DMS114 treated with DMSO at 0.1 percent for 48 hours (cell line): ENCODE data around the gene RXFP3.
"Not testable (repeated sequence)": the region's sequence is repeated elsewhere in the genome, so short reads cannot be mapped to it uniquely, and the experiment has no call there.

Experiments used
- DNase-seq: peaks from one replicate; lab custom pipeline; 2025; ENCODE audit not compliant: unreplicated experiment; lab: John Stamatoyannopoulos, UW

Gene RXFP3

DNA sequence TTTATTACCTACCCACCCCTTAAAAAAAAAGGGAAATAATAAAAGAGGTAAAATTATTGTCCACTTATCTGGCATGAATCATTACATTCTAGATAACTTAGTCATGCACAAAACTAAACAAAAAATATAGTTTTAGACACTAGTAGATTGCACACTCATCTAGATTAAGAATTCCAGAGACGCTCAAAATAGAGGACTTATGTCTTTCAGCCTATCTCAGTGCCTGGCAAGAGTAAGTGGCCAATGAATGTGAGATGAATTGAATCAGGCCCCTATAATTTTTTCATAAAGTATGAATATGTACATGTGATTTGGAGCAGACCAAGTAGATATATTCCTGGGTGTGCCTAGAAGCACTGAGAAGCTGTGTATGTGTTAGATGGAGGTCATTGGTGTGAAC is 2.0 kb upstream of the RXFP3 start:
- no peak for DNase-seq

DNA sequence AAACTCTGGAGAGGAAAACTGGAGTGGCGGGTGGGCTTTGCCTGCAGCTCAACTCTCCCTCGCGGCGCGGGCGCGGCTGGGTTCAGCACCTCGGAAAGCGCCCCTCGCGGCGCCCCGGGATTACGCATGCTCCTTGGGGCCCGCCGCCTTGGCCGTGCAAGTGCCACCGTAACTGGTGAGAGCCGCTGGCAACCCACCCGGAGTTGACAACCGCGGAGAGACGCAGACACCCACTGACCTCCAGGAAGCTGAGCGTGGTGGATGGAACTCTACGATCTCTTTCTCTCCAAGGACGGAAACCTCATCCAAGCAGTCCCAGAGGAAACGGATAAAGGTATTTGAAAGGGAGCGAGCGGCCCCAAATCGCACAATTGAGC is 194 bp upstream of the RXFP3 start:
- no peak for DNase-seq

DNA sequence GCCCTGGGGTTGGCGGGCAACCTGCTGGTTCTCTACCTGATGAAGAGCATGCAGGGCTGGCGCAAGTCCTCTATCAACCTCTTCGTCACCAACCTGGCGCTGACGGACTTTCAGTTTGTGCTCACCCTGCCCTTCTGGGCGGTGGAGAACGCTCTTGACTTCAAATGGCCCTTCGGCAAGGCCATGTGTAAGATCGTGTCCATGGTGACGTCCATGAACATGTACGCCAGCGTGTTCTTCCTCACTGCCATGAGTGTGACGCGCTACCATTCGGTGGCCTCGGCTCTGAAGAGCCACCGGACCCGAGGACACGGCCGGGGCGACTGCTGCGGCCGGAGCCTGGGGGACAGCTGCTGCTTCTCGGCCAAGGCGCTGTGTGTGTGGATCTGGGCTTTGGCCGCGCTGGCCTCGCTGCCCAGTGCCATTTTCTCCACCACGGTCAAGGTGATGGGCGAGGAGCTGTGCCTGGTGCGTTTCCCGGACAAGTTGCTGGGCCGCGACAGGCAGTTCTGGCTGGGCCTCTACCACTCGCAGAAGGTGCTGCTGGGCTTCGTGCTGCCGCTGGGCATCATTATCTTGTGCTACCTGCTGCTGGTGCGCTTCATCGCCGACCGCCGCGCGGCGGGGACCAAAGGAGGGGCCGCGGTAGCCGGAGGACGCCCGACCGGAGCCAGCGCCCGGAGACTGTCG is 976 bp downstream of the RXFP3 start:
- DNase-seq = no peak

DNA sequence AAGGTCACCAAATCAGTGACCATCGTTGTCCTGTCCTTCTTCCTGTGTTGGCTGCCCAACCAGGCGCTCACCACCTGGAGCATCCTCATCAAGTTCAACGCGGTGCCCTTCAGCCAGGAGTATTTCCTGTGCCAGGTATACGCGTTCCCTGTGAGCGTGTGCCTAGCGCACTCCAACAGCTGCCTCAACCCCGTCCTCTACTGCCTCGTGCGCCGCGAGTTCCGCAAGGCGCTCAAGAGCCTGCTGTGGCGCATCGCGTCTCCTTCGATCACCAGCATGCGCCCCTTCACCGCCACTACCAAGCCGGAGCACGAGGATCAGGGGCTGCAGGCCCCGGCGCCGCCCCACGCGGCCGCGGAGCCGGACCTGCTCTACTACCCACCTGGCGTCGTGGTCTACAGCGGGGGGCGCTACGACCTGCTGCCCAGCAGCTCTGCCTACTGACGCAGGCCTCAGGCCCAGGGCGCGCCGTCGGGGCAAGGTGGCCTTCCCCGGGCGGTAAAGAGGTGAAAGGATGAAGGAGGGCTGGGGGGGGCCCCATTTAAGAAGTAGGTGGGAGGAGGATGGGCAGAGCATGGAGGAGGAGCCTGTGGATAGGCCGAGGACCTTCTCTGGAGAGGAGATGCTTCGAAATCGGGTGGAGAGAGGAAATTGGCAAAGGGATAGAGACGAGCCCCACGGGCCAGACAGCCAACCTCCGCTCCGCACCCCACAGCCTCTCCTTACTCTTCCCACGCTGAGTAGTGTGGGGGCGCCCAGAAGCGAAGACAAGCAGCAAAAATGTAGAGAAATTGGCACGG is 1.7 kb downstream of the RXFP3 start:
- DNase-seq = no peak

DNA sequence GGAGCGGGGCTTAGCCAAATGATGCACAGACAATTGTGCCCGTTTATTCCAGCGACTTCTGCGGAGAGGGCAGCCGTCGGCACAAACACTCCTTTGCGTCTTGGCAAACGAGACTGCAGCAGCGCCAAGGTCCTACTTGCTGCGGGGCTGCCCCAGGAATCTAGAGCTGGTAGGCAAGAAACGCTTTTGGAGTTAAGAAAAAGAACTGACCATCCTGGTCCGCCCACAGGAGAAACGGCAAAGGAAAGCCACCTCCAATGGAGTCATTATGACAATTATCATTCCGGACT is 2.3 kb downstream of the RXFP3 start:
- no peak for DNase-seq

DNA sequence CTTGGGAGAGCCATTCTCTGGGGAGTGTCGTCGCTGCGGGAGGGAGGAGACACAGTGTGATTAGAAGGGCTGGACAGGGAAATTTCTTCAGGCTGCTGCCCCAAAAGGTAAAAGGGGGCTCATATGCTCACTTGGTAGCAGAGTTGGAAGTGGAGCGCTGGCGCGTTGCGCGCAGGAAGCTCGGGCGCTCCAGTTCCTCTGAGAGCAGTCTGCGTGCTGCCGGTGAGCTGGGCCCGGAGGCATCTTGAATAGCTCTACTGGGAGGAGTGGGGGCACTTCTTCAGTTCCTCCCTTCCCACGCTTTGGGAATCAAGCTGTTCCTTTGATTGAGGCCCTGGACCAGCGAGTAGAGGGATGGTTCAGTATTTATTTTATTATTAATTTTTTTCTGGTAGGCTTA is 2.7 kb downstream of the RXFP3 start:
- DNase-seq = no peak

DNA sequence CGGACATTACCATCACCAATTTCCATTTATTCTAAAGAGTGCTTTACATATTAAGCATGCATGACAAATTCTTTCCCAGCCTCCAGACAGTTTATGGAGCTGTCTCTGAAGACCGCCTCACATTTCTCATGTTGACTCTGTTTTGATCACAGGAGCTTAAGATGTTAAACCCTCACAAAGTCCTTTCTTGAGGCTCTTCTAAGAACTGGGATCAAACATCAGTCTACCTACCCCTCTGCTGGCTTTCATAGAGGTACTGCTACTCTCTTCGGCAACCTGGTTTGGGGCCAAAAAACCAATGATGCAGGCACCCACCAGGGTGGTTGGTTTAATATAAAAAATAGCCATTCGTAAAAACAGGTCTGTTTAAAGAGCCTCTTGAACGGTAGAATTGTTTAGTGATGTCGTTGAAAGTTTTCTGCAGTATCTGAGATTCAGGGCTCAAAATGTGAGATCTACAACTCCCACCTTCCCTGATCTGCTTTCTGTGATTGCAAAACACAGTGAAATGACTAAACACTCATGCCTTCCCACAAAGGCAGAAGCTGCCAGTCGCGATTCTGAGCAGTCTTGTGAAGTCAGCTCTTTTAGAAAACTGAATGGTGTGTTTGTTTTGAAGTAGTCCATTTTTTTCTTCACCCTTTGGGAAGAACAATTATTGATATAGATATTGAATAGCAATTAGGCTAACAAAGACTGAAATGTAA is 3.5 kb downstream of the RXFP3 start:
- no peak for DNase-seq

DNA sequence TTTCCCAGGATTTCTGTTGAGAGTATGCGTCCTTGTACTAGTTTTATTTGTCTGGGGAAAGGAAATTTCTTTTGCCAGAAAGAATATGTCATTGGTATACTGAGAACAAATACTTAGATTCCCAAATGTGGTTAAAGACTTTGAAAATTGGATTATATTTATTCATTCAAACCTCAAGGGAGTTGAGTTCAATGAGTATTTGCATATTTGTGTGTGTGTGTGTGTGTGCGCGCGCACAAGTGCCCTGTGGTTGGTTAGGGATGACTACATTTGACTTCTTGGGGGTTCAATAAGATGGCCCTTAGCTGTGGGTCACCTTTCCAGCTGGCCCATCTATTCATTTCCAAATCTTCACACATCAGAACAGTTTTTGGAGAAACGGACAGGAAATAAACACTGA is 4.9 kb downstream of the RXFP3 start:
- no peak for DNase-seq

DNA sequence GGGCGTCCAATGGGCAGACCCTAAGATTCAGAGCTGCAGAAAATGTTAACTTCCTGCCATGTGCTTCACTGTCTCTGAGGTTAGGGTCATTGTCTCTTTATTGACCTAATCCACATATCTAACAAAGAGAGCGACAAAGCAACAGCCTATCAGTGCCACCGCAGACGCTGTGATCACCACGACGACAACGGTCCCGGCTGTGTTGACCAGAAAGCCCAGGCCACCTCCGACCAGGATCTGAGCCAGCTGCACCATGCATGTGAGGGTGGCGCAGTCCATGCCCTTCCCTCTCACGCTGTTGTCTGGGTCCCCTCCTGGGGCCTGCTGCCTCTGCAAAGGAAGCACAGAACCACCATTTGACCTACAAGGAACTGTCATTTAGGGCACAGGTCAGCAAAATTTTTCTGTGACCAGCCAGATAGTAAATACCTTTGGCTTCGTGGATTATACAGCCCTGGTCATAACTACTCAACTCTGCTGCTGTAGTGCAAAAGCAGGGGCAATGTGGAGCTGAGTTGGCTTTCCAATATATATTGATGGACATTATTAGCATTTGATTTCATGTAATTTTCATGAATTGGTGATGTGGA is 8.5 kb downstream of the RXFP3 start:
- DNase-seq = no peak

DNA sequence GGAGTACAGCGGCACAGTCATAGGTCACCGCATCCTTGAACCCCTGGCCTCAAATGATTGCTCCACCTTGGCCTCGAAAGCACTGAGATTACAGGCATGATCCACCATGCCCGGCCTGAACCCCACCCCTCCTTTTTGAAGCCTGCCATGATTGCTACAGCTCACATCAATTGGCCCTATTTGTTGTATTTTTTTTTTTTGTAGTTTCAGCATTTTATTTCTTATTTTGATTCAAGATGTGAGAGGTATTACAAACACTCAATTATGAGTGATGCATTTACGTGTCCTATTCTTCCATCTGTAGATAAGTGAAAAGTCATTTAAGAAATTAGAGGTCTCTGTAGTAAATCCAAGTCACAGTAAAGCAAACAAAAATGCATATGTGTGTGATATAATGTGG is 16.0 kb downstream of the RXFP3 start:
- DNase-seq = not testable (repeated sequence)

DNA sequence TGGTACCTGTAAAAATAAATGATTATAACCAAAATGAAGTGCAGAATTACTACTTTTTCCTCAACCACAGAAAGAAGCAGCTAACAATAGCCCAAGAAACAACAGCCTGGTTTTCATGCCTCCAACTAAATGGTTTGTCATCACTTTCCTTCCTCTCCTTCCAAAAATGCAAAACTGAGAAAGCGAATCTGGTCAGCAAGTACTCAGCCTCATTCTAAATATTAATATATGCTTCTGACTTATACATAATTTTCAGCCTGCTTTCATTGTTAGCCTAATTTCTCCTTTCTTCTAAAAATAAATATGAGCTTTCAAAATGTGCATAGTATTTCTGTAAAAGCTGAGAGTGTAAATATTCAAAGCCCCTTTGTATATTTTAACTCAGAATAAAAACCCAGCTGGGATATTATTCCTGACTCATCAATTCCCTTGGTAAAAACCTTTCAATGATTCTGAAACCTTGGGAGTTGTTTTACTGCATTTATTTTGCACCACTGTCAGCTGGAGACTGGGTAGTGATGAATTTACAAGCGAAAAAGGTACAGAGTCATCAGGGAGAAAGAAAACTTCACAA is 21.5 kb downstream of the RXFP3 start:
- DNase-seq = no peak

DNA sequence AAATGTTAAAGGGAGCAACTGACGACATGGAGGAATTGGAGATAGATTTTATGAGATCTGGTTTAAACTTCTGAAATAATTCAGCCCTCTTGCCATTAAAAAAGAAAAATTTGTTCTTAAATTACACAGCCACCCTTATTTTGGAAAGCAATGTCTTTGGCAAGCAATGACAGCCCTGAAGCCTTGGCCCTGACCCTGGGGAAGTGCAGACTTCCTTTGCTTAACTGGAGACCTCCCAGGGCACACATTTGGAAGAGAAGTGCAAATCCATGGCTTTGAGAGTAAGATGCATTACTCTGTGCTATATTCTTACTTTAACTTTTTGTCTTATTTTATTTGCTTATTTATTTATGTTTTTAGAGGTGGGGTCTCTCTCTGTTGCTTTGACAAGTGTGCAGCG is 22.0 kb downstream of the RXFP3 start:
- DNase-seq = no peak

DNA sequence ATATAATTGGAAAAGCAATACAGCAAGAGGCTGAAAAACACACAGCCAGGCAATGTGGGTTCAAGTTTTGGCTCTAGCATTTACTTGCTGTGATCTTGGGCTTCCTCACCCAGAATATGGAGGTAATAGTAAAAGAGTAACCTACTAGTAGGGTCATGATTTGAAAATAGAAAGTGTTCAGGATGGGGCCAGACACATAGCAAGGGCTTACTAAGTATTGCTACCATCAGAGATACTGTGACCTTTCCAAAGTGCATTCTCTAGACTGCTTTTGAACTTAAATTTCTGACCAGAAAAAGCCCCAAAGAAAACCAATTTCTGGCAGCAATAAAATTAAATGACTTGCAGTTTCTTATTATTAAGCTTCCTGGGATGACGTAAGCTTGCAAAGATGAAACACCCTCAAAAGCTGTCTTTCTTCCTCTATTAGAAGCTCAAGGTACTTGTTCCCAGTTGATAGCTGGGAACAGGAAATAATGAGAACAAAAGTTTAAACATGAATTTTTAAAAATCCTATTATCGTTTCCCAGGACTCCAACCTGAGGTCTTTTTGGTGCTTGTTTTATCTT is 28.0 kb downstream of the RXFP3 start:
- DNase-seq = no peak

DNA sequence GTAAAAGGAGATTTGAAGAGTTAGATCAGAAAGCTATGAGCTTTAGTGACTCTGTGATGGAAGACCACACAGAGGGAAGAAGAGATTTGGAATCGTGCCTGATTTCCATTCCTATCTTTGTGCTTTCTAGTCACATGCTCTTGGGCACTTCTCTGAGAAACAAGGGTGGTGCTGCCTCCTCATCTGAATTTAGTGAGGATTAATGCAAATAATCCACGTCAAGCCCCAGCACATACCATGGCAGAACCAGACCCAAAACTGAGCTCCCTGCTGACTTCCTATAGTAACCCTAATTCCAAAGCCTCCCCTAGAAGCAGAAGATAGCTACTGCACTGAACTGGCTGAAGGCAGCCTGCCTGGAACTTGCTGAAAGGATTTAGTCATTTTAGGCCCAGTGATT is 30.6 kb downstream of the RXFP3 start:
- no peak for DNase-seq

DNA sequence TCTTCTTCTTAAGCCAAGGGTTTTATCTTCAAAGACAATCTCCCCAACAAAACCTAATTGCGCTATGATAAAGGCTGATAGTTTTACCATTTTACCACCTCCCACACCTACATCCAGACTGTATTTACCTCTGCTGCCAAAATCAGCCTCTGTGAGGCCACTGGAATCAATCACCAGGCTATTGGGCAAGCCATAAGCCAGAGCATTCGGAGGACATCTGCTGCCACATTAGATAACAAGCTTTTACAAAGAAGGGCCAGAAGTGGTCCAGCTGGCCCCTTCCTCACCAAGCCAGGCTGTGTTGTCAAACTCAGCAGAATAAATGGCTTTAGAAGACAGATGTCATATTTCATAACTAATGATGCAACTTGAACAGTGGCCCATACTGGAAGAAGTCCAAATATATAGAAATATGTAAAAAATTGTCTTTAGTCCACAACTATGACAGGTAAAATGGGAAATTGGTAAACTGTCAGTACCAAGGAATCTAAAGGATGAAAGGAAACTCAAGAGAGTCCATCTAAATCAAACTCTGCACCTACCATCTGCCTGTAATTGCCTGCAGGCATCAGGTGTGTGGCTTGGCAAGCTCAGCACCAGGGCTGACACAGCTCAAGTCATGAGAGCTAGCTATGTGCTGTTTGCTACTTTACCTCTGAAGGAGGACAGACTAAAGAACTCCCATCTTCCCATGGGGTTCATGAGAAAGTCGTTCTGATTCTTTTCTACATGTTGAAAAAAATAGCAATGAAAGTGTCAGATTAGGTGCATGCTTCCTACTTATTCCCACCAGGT is 32.2 kb downstream of the RXFP3 start:
- no peak for DNase-seq

DNA sequence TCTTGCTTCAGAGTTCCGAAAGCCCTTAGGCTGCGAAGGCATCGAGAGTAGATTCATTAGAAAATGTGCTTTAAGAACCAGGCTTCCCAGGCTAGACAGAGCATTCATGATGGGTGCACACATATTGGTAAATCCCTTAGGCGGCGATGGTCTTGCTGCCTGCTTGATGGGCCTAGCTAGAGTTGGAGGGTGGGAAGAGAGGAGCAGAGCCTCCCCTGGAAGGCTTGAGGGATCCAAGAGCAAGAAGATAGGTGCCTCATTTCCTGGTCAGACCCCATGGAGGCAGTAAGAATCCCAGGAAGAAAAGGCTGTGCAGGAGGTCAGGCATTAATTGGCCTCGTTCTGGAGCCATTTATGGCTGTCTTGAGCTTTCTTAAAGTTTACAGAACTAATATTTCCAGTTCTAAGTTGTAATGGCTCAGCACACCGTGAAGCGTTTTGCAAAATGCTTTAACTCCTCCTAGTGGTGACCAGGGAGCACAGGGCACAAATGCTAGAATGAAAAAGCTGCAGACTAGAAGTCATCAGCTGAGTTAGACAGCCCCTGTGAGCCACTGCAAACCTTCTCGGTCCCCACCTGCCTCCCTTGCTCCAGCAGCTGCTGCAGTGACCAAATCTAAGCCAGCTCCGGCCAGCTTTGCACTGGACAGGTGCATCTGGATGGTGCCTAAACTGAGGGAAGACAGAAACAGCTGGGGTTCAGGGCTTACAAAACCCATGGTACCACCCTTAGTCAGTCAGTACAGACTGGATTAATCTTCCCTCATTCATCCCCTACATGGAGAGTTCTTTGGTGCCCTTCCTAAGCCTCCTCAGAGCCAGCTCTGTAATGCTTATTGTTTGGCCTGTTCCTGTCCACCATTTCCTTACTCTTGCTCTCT is 33.6 kb downstream of the RXFP3 start:
- peak; percentile 7 for DNase-seq

DNA sequence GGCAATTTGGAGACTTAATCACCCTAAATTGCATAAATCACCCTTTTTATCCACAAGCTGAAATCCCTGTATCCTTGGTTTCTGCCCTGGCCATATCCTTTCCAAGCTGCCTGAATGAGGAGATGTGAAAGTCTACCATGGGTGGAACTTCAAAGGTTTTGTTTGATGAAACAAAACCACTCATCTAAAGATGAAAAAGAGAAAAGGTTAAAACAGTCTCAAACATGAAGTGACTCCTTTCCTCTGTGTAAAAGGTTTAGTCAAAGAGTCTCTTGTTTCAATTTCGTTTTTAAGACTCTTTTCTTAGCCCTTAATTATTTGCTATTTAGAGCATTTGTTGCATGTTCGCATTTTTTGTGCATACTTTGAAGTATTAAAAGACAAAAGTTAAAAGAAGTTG is 37.1 kb downstream of the RXFP3 start:
- DNase-seq = no peak

DNA sequence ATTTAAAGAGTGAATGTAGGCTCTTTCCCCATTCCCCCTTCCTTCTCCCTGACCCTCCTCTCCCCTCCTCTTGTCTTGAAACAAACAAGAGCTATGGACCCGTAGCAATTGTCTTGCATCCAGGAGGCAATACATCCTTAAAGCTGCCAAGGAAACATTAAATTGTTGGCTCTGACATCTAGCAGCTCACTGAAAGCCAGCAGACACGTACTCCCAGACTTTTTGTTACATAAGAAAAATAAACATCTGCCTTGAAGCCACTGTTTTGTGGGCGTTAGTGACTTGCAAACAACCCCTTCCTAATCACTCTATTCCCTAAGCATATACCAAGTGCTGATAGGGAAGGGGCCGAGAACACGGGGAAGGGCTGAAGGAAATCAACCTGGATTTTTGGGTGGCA is 39.7 kb downstream of the RXFP3 start:
- DNase-seq = no peak

DNA sequence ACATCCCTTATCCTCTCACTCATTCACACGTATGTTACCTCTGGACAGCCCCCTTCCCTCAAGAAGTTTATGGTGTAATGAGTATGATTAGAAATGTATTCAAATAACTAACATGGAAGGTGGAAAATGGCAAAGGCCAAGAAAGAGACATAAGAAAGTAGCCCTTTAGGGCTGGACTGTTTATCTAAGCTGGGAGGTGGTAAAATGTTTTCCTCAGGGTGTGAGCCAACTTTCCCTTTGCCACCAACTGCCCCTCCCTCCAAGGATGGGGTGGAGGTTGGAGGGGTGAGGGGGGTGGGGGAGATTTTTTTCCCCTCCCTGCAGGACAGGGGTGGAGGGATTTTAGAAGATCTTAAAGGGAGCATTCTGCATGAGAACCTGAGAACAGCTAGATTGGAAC is 40.1 kb downstream of the RXFP3 start:
- DNase-seq = no peak

DNA sequence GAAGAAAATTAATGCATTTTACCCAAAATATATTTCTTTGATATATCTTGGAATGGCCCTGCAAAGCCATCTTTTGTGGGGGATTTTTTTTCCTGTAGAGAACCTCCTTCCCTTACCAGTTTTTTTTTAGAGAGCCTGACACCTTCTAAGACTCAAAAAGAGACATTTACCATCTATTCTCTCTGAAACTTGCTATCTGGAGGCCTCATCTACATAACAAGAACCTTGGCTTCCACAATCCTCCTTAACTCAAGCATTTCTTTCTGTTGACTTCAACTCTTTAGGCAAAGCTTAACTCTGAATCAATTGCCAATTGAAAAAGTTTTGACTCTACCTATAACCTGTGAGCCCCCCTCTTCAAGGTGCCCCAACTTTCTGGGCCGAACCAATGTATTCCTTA is 42.1 kb downstream of the RXFP3 start:
- DNase-seq = no peak
